Erythroblast (primary cell): Measurements from ENCODE around the gene NCOA4.

ENCODE experiments used
- GATA1 ChIP-seq: IDR thresholded peaks from 2 replicates; pipeline ENCODE4 v1.6.1; 2011; ENCODE audit warnings: low read depth, mild to moderate bottlenecking, control low read depth, low read length, moderate library complexity
- POLR2A ChIP-seq: IDR thresholded peaks from 2 replicates; pipeline ENCODE4 v1.6.1; 2011; ENCODE audit warnings: mild to moderate bottlenecking, low read length

DNA sequence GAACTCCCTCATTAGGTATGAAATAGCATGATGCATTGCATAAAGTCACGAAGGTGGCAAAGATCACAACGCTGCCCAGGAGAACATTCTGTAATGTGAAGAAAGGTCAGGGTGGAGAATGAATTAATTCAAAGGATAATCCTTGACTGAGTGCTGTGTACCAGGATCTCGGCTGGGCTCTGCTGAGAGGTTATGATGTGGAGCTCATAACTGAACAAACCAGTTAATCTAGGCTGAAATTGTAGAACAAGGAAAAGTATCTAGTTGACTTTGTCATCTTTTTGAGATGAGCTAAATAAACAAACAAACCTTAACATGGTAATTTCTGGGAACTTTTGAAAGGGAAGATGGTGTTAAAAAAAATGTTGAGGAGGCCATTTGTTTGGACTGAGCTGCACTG is 9.6 kb upstream of the NCOA4 start:
- TF ChIP-seq POLR2A: no peak
- TF ChIP-seq GATA1: no peak
